ACHN (cell line): ENCODE measurements around the gene SLC26A8.
A peak's percentile ranks its signal among the peaks of the same experiment; 100 is the strongest.
"Not testable (repeated sequence)": the region's sequence is repeated elsewhere in the genome, so short reads cannot be mapped to it uniquely, and the experiment has no call there.

Experiments
- DNase-seq: peaks from one replicate; pipeline ENCODE4 v3.0.0-alpha.2; 2015
- in situ Hi-C: cut with HindIII; loops from 2 replicates; pipeline ENCODE4 v1.10.0; 2017; ENCODE audit warnings: low sequenced_read_pairs, low pct_ligation_motif_present, low pct_unique_long_range_greater_than_20kb

SLC26A8 gene

DNA sequence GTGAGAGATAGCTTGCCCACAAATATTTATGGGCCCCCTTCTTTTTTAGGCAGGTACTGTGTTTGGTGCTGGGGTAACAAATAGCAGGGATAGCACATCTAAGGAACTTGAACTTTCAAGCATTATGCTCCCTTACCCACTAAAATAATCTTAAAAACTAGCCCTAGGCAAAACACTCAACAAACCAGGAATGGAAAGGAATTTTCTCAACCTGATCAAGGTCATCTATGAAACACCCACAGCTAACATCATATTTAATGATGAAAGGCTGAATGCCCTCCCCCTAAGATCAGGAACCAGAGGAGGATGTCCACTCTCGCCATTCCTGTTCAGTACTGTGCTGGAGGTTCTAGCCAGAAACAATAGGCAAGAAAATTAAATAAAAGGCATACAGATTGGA lies 94.8 kb downstream of the SLC26A8 start:
- DNase-seq = no peak
- in situ Hi-C loops = no loop called here

DNA sequence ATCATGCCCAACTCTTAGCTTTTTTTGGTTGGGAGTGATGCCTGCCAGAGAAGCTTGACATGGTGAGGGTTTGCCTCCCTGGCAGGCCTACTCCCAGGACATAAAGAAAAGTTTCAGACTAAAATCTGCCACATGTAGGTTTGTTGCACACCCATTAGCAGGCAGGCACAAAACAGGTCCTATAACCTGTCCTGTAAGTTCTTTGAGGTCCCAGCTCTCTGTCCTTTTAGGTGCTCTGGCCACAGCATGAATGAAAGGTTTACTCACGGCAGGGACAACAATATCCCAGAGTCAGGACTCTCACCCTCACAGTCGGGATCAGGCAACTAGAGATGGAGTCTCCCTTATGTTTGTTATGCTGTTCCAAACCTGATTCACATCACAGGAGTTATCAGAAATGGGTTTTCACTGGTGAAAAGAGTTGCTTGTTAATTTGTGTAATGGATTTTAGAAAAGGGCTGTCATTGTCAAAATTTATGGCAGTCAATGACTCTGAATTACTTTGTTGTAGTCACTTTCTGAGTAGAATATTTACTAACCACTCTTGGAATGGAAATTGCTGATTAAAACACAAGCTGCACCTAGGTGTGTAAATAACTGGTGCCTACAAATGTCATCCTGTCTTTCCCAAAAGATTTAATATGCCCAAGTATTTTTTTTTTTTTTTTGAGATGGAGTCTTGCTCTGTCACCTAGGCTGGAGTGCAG lies 97.8 kb downstream of the SLC26A8 start:
- DNase-seq = no peak

GRCh38 chr6:35925961-35926360 lies 98.5 kb downstream of the SLC26A8 start:
- DNase-seq = no peak
- in situ Hi-C loops = no loop called here

More for the DNA sequence above, 97.8 kb downstream of the SLC26A8 start:
- in situ Hi-C loops = no loop called here

- no peak for DNase-seq
- in situ Hi-C loops = no loop called here
These were observed 100.3 kb downstream of the SLC26A8 start for GRCh38 chr6:35924146-35924545.

GRCh38 chr6:35922139-35922554 lies 102.3 kb downstream of the SLC26A8 start:
- DNase-seq = no peak
- in situ Hi-C loops = no loop called here

- in situ Hi-C loops = no loop called here
- DNase-seq = peak; percentile 85
These were observed 103.4 kb downstream of the SLC26A8 start, which contains the start of gene SRPK1 for GRCh38 chr6:35920793-35921732. Gene SRPK1, minus strand, starts transcription at chr6:35921098. Its CDS starts 42 bp downstream, at chr6:35921056.

- in situ Hi-C loops = no loop called here
- DNase-seq = peak; percentile 61
These were observed 104.4 kb downstream of the SLC26A8 start for GRCh38 chr6:35919827-35920751.

- DNase-seq = no peak
- in situ Hi-C loops = no loop called here
These were observed 105.2 kb downstream of the SLC26A8 start for GRCh38 chr6:35919085-35919826.

DNA sequence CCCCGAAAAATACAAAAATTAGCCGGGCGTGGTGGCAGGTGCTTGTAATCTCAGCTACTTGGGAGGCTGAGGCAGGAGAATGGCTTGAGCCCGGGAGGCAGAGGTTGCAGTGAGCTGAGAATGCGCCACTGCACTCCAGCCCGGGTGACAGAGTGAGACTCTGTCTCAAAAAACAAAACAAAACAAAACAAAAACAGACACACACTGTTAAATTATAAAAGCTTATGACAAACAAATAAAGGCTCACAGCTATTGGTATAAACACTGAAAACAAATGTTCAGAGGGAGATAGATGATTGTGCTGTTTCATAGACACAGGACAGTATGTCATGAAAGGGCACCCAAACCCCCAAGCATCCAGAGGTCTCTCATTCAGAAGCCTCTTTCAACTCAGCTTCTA lies 107.5 kb downstream of the SLC26A8 start:
- in situ Hi-C loops, DNase-seq: not testable (repeated sequence)

- DNase-seq = no peak
- in situ Hi-C loops = no loop called here
These were observed 108.4 kb downstream of the SLC26A8 start for GRCh38 chr6:35916056-35916455.

GRCh38 chr6:35914536-35914935 lies 109.9 kb downstream of the SLC26A8 start:
- DNase-seq = no peak
- in situ Hi-C loops = no loop called here

GRCh38 chr6:35911871-35912653 lies 112.4 kb downstream of the SLC26A8 start:
- in situ Hi-C loops = no loop called here
- DNase-seq = no peak

- DNase-seq, in situ Hi-C loops: not testable (repeated sequence)
These were observed 114.9 kb downstream of the SLC26A8 start for GRCh38 chr6:35909571-35909970.

- in situ Hi-C loops, DNase-seq: not testable (repeated sequence)
These were observed 115.6 kb downstream of the SLC26A8 start for GRCh38 chr6:35908753-35909401.

- in situ Hi-C loops = no loop called here
- no peak for DNase-seq
These were observed 116.7 kb downstream of the SLC26A8 start for GRCh38 chr6:35907750-35908149.

GRCh38 chr6:35906499-35906846 lies 118.0 kb downstream of the SLC26A8 start:
- in situ Hi-C loops = no loop called here
- DNase-seq = no peak
